ENCODE results near the gene KIF1A.

Gene KIF1A

GRCh38 chr2:240727439-240727838 lies 92.6 kb downstream of the KIF1A start:
- DNase-seq (ENCODE audit: extremely low read depth, insufficient read length): no peak
- H3K4me3 ChIP-seq (replicated peaks; ENCODE audit: low read depth, low read length): no peak overlapping the region
- no peaks in the 10 kb centered on the region for H3K36me3 ChIP-seq (ENCODE audit: control insufficient read depth, insufficient read depth, low read length)
- no peaks in the 10 kb centered on the region; the same call in 1 of the 2 replicates for H3K27me3 ChIP-seq (replicated peaks; ENCODE audit: control insufficient read depth, insufficient read depth, low read length)
- no peak for TF ChIP-seq CTCF (IDR thresholded peaks at IDR 0.05; ENCODE audit: insufficient read depth, low read length, poor library complexity, severe bottlenecking)

GRCh38 chr2:240726876-240727275 lies 93.1 kb downstream of the KIF1A start:
- no peak for TF ChIP-seq CTCF (IDR thresholded peaks at IDR 0.05; ENCODE audit: insufficient read depth, low read length, poor library complexity, severe bottlenecking)
- Histone ChIP-seq H3K4me3 (replicated peaks; ENCODE audit: low read depth, low read length) (no peak overlapping the region), H3K36me3 (ENCODE audit: control insufficient read depth, insufficient read depth, low read length) (no peaks in the 10 kb centered on the region), H3K27me3 (replicated peaks; ENCODE audit: control insufficient read depth, insufficient read depth, low read length) (no peaks in the 10 kb centered on the region; the same call in 1 of the 2 replicates)
- DNase-seq (ENCODE audit: extremely low read depth, insufficient read length): no peak

- Histone ChIP-seq H3K27me3 (replicated peaks; ENCODE audit: control insufficient read depth, insufficient read depth, low read length) (no peaks in the 10 kb centered on the region; the same call in 1 of the 2 replicates), H3K4me3 (replicated peaks; ENCODE audit: low read depth, low read length) (no peak overlapping the region), H3K36me3 (ENCODE audit: control insufficient read depth, insufficient read depth, low read length) (no peaks in the 10 kb centered on the region)
- no peak for TF ChIP-seq CTCF (IDR thresholded peaks at IDR 0.05; ENCODE audit: insufficient read depth, low read length, poor library complexity, severe bottlenecking)
- DNase-seq (ENCODE audit: extremely low read depth, insufficient read length): no peak
Measured at GRCh38 chr2:240725671-240726070, 94.3 kb downstream of the KIF1A start.

- Histone ChIP-seq H3K4me3 (replicated peaks; ENCODE audit: low read depth, low read length) (no peak overlapping the region), H3K27me3 (replicated peaks; ENCODE audit: control insufficient read depth, insufficient read depth, low read length) (no peaks in the 10 kb centered on the region; the same call in 1 of the 2 replicates), H3K36me3 (ENCODE audit: control insufficient read depth, insufficient read depth, low read length) (no peaks in the 10 kb centered on the region)
- no peak for DNase-seq (ENCODE audit: extremely low read depth, insufficient read length)
- TF ChIP-seq CTCF (IDR thresholded peaks at IDR 0.05; ENCODE audit: insufficient read depth, low read length, poor library complexity, severe bottlenecking): no peak
Measured at GRCh38 chr2:240725266-240725665, 94.8 kb downstream of the KIF1A start.

GRCh38 chr2:240724431-240724830 lies 95.6 kb downstream of the KIF1A start:
- TF ChIP-seq CTCF (IDR thresholded peaks at IDR 0.05; ENCODE audit: insufficient read depth, low read length, poor library complexity, severe bottlenecking): no peak
- DNase-seq (ENCODE audit: extremely low read depth, insufficient read length): no peak
- Histone ChIP-seq H3K36me3 (ENCODE audit: control insufficient read depth, insufficient read depth, low read length) (no peaks in the 10 kb centered on the region), H3K27me3 (replicated peaks; ENCODE audit: control insufficient read depth, insufficient read depth, low read length) (no peaks in the 10 kb centered on the region; the same call in 1 of the 2 replicates), H3K4me3 (replicated peaks; ENCODE audit: low read depth, low read length) (no peak overlapping the region)

- H3K36me3 ChIP-seq (ENCODE audit: control insufficient read depth, insufficient read depth, low read length): no peaks in the 10 kb centered on the region
- no peaks in the 10 kb centered on the region; the same call in 1 of the 2 replicates for H3K27me3 ChIP-seq (replicated peaks; ENCODE audit: control insufficient read depth, insufficient read depth, low read length)
- no peak for DNase-seq (ENCODE audit: extremely low read depth, insufficient read length)
- TF ChIP-seq CTCF (IDR thresholded peaks at IDR 0.05; ENCODE audit: insufficient read depth, low read length, poor library complexity, severe bottlenecking): no peak
- no peak overlapping the region for H3K4me3 ChIP-seq (replicated peaks; ENCODE audit: low read depth, low read length)
Measured at GRCh38 chr2:240723851-240724250, 96.2 kb downstream of the KIF1A start.

Measured in GM06990 (cell line).